Suprapubic skin (tissue), 3 donors: ENCODE results near the gene ROBO1.

Experiments used
- CTCF ChIP-seq, 2 donors: fragments of 200-600 bp in 1 of 2; fragments of 450-650 bp in 1 of 2; sonication (generic) in 1 of 2; IDR thresholded peaks; one replicate each; pipeline ENCODE4 v1.5.1; 2016 to 2019; ENCODE audit warnings: antibody characterized with exemption in 2 of 2, mild to moderate bottlenecking in 1 of 2, moderate library complexity in 1 of 2
- EP300 ChIP-seq: sonication (generic); formaldehyde crosslinking; IDR thresholded peaks from one replicate; pipeline ENCODE4 v1.6.1; 2017; ENCODE audit warnings: antibody characterized with exemption

- TF ChIP-seq CTCF (IDR thresholded peaks at IDR 0.05) (no peak), EP300 (no peak)
These were observed 116.2 kb downstream of the ROBO1 start for GRCh38 chr3:79651536-79652065.
